GM12865 (cell line): ENCODE results near the gene BIVM.
A peak's percentile ranks its signal among the peaks of the same experiment; 100 is the strongest.

Experiments
- DNase-seq: peaks from one replicate; pipeline ENCODE4 v3.0.0; 2010; ENCODE audit warnings: low read depth
- H3K4me3 ChIP-seq: 2 replicates; pipeline ENCODE4 v1.5.1; 2011; ENCODE audit warnings: mild to moderate bottlenecking, low read depth, low read length, control low read depth
- CTCF ChIP-seq: IDR thresholded peaks from 2 replicates; pipeline ENCODE4 v1.5.1; 2011; ENCODE audit warnings: low read length, control low read depth, low read depth, inconsistent platforms; ENCODE audit not compliant: insufficient read depth; ENCODE audit errors: missing control alignments

BIVM gene

GRCh38 chr13:102807699-102808098 lies 8.8 kb downstream of the BIVM start:
- no peak for DNase-seq
- no peak overlapping the region for H3K4me3 ChIP-seq
- TF ChIP-seq CTCF = no peak

- H3K4me3 ChIP-seq = no peak overlapping the region
- DNase-seq = peak; percentile 15
- no peak for TF ChIP-seq CTCF
Measured at GRCh38 chr13:102812611-102813287, 13.8 kb downstream of the BIVM start.

- DNase-seq = peak; percentile 12
- no peak overlapping the region for H3K4me3 ChIP-seq
- no peak for TF ChIP-seq CTCF
Measured at GRCh38 chr13:102814025-102814607, 15.2 kb downstream of the BIVM start.

GRCh38 chr13:102814793-102815192 lies 15.9 kb downstream of the BIVM start:
- DNase-seq = no peak
- no peak overlapping the region for H3K4me3 ChIP-seq
- no peak for TF ChIP-seq CTCF

- TF ChIP-seq CTCF = no peak
- H3K4me3 ChIP-seq = no peak overlapping the region
- DNase-seq = no peak
Measured at GRCh38 chr13:102815788-102816187, 16.9 kb downstream of the BIVM start.

- TF ChIP-seq CTCF = no peak
- no peak overlapping the region for H3K4me3 ChIP-seq
- DNase-seq = no peak
Measured at GRCh38 chr13:102816708-102817107, 17.8 kb downstream of the BIVM start.

- no peak for DNase-seq
- no peak overlapping the region for H3K4me3 ChIP-seq
- TF ChIP-seq CTCF = no peak
Measured at GRCh38 chr13:102817241-102817640, 18.3 kb downstream of the BIVM start.
